ENCODE data around the gene CADM1. TPM values are rescaled to one million over a fixed set of nuclear protein-coding genes. Genes with fewer than 3 reads are reported as not detected.

CADM1 gene
- total and polyA plus RNA-seq, 2 donors = 14.9 to 76.0 TPM

DNA sequence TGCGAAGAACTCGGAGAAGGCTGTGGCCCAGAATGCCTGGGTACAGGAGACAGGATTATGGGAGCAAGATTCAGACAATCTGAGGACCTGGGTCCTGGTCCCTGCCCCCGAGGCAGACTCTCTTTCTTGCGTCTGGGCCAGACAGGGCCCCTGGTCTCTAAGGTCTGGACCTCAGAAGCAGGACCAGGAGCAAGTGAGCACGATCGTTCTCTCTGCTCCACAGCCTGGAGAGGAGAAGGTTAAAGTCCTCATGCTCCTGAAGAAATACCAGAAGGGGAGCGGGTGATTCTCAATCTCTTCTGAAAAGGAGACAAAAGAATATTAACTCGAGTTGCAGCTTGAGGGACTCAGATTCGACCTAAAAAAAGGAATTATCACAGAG, 349.9 kb downstream of the CADM1 start:
- no peak for DNase-seq (ENCODE audit: extremely low spot score)
- H3K4me3 ChIP-seq (ENCODE audit: low read depth, low read length) = no peak overlapping the region
- 85% methylated on average over 9 of the region's 9 CpGs for WGBS
- H3K4me1 ChIP-seq (ENCODE audit: insufficient read depth) = no peaks in the 10 kb centered on the region
- no peaks in the 10 kb centered on the region for H3K36me3 ChIP-seq (ENCODE audit: insufficient read depth)
- H3K27ac ChIP-seq (ENCODE audit: low read depth) = no peak overlapping the region

DNA sequence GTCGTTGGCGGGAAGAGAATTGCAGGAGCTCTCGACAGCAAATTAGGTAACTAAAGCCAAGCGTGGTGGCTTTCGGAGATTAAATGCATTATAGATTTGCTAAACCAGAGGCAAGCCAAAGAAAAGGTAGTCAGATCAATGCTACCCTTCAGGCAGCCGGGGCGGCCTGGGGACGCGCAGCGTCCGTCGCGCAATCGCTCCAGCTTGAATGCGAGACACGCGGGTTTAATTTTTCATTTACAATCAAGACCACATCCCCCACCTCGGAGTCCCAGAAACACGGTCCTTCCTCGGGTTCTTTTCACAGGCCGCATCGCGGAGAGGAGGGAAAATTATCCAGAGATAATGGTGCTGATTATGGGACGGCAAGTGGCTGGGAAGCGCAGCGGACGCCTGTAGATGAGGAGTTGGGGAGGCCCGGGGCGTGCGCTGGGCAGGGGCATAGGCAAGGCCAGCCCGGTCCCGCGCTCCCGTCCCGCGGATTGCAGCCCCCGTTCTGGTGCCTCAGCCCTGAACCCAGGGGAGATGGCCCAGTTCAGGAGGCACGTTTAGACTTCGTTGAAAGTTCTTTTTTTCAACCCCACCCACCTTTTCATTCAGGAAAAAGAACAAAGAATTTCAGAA, 350.4 kb downstream of the CADM1 start:
- 96% methylated on average over 39 of the region's 39 CpGs for WGBS
- no peaks in the 10 kb centered on the region for H3K36me3 ChIP-seq (ENCODE audit: insufficient read depth)
- no peak overlapping the region for H3K4me3 ChIP-seq (ENCODE audit: low read depth, low read length)
- H3K4me1 ChIP-seq (ENCODE audit: insufficient read depth) = no peaks in the 10 kb centered on the region
- no peak for DNase-seq (ENCODE audit: extremely low spot score)
- no peak overlapping the region for H3K27ac ChIP-seq (ENCODE audit: low read depth)

DNA sequence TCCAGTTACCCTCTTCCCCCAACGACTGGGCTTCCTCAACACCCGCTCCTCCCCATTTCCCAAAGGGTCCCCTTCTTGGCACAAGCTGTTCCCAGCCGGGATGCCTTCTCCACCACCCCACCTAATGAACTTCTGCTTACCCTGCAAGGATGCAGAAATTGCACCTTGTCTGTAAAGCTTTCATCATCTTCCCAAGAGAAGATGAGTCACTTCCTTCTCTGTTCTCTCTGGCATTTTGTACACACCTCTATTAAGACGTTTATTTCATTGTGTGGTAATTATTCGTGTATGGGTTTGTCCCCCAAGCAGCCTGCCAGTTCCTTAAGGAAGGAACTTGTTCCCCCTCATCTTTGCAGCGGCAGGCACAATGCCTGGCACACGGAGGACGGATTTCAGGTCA, 351.1 kb downstream of the CADM1 start:
- H3K4me1 ChIP-seq (ENCODE audit: insufficient read depth) = no peaks in the 10 kb centered on the region

DNA sequence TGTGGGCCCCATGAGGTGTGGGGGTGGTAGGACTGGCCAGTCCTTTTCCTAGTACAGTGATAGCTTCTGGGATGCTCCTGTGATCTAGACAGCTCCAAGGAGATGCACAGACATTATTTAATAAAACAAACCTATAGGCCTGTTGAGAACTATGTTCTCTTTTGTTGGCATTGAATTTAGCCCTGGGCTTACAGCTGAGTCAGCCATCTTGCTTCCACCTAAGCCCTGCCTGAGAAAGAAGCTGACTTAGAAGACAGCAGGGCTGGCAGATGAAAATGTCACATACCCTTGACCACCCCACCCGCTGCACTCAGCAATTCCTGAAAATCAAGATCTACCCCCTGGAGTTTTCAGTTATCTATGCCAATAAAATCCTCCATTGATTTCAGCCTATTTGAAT, 353.2 kb downstream of the CADM1 start:
- Histone ChIP-seq H3K36me3 (ENCODE audit: insufficient read depth) (no peaks in the 10 kb centered on the region), H3K4me3 (ENCODE audit: low read depth, low read length) (no peak overlapping the region), H3K4me1 (ENCODE audit: insufficient read depth) (no peaks in the 10 kb centered on the region), H3K27ac (ENCODE audit: low read depth) (no peak overlapping the region)
- DNase-seq (ENCODE audit: extremely low spot score) = no peak
- WGBS = 97% methylated on average over 1 of the region's 1 CpG

More for the DNA sequence above, 351.1 kb downstream of the CADM1 start:
- H3K4me3 ChIP-seq (ENCODE audit: low read depth, low read length) = no peak overlapping the region
- DNase-seq (ENCODE audit: extremely low spot score) = no peak
- WGBS = 84% methylated on average over 8 of the region's 8 CpGs
- no peaks in the 10 kb centered on the region for H3K36me3 ChIP-seq (ENCODE audit: insufficient read depth)
- H3K27ac ChIP-seq (ENCODE audit: low read depth) = no peak overlapping the region

DNA sequence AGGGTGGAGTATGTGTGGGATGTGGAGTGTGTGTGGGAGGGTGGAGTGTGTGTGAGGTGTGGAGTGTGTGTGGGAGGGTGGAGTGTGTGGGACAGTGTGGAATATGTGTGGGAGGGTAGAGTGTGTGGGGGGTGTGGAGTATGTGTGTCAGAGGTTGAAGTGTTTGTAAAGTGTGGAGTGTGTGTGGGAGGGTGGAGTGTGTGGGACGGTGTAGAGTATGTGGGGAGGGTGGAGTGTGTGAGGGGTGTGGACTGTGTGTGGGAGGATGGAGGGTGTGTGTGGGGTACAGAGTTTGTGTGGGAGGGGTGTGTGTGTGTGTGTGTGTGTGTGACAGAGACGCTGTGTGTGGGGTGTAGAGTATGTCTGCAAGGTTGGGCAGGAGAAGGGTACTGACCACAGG, 355.5 kb downstream of the CADM1 start:
- no peaks in the 10 kb centered on the region for H3K4me1 ChIP-seq (ENCODE audit: insufficient read depth)
- no peak overlapping the region for H3K4me3 ChIP-seq (ENCODE audit: low read depth, low read length)
- DNase-seq (ENCODE audit: extremely low spot score) = no peak
- WGBS = 78% methylated on average over 2 of the region's 2 CpGs
- no peaks in the 10 kb centered on the region for H3K36me3 ChIP-seq (ENCODE audit: insufficient read depth)
- H3K27ac ChIP-seq (ENCODE audit: low read depth) = no peak overlapping the region

DNA sequence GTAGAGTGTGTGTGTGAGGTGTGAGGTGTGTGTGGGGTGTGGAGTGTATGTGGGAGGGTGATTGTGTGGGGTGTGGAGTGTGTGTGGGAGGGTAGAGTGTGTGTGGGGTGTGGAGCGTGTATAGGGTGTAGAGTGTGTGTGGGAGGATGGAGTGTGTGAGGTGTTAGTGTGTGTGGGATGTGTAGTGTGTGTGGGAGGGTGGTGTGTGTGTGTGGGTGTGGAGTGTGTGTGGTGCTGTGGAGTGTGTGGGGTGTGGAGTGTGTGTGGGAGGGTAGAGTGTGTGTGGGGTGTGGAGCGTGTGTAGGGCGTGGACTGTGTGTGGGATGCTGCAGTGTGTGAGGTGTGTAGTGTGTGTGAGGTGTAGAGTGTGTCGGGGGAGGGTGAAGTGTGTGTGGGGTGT, 356.1 kb downstream of the CADM1 start:
- Histone ChIP-seq H3K4me1 (ENCODE audit: insufficient read depth) (no peaks in the 10 kb centered on the region), H3K27ac (ENCODE audit: low read depth) (no peak overlapping the region), H3K36me3 (ENCODE audit: insufficient read depth) (no peaks in the 10 kb centered on the region), H3K4me3 (ENCODE audit: low read depth, low read length) (no peak overlapping the region)
- 98% methylated on average over 4 of the region's 4 CpGs for WGBS
- no peak for DNase-seq (ENCODE audit: extremely low spot score)

DNA sequence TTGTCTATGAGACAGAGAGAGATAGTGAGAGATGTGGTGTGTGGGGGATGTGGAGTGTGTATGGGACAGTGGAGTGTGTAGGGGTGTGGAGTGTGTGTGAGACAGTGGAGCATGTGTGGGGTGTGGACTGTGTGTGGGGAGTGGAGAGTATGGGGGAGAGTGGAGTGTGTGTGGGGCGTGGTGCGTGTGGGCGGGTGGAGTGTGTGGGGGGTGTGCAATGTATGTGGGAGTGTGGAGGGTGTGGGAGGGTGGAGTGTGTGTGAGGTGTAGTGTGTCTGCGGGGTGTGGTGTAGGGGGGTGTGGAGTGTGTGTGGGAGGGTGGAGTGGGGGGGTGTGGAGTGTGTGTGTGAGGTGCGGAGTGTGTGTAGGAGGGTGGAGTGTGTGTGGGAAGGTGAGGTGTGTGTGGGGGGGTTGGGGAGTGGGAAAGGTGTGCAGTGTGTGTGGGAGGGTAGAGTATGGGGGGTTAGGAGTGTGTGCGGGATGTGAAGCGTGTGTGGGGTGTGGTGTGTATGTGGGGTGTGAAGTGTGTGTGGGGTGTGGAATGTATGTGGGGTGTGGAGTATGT, 356.9 kb downstream of the CADM1 start:
- WGBS = 95% methylated on average over 7 of the region's 7 CpGs
- no peak for DNase-seq (ENCODE audit: extremely low spot score)
- no peaks in the 10 kb centered on the region for H3K4me1 ChIP-seq (ENCODE audit: insufficient read depth)

DNA sequence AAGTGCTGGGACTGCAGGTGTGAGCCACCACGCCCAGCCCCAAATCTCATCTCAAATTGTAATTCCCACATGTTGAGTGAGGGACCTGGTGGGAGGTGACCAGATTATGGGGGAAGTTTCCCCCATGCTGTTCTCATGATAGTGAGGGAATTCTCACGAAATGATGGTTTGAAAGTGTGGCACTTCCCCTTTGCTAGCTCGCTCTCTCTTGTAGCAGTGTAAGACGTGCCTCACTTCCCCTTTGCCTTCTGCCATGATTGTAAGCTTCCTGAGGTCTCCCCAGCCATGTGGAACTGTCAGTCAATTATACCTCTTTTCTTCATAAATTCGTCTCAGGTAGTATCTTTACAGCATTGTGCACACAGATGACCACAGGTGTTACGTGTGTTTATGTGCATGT, 357.8 kb downstream of the CADM1 start:
- H3K36me3 ChIP-seq (ENCODE audit: insufficient read depth) = no peaks in the 10 kb centered on the region
- no peaks in the 10 kb centered on the region for H3K4me1 ChIP-seq (ENCODE audit: insufficient read depth)
- no peak for DNase-seq (ENCODE audit: extremely low spot score)
- H3K4me3 ChIP-seq (ENCODE audit: low read depth, low read length) = no peak overlapping the region
- H3K27ac ChIP-seq (ENCODE audit: low read depth) = no peak overlapping the region
- WGBS = 87% methylated on average over 6 of the region's 6 CpGs

More for the DNA sequence above, 356.9 kb downstream of the CADM1 start:
- Histone ChIP-seq H3K36me3 (ENCODE audit: insufficient read depth) (no peaks in the 10 kb centered on the region), H3K27ac (ENCODE audit: low read depth) (no peak overlapping the region), H3K4me3 (ENCODE audit: low read depth, low read length) (no peak overlapping the region)

DNA sequence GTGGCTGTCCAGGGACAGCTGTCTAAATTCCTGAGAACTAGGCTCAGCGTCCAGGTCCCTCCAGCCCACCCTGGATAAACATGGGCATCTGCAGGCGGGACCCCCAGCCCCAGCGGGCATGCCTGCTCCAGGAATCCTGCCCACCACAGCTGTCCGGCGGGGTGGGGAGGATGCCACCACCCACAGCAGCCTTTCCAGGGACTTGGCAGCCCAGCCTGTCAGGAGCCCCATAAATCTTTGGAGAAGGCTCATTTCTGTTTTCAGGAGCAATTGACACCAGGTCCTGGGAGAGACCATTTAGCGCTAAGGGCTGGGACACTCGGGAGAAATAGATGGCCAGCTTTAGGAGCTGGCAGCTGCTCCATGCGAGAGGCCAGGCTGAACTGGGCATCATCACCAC, 358.9 kb downstream of the CADM1 start:
- WGBS = 73% methylated on average over 8 of the region's 8 CpGs
- H3K4me1 ChIP-seq (ENCODE audit: insufficient read depth) = no peaks in the 10 kb centered on the region
- DNase-seq (ENCODE audit: extremely low spot score) = no peak

DNA sequence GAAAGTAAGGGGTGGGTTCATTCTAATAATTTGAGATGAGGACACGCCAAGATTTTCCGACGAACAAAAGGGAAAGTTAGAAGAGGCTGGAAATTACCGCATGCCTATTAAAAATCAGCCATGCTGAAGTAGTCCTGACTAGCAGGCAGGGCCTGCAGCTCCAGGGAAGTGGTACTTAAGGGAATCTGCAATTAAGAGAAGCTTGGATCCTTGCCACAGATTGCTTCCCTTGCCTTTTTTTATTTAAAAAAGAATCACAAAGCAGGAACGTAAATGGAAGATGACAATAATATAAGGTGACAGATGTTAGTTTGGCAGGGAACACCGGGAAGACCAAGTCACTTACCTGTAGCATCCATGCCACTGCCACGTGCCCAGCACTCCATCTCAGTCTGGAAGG, 359.3 kb downstream of the CADM1 start:
- Histone ChIP-seq H3K36me3 (ENCODE audit: insufficient read depth) (no peaks in the 10 kb centered on the region), H3K27ac (ENCODE audit: low read depth) (no peak overlapping the region), H3K4me3 (ENCODE audit: low read depth, low read length) (no peak overlapping the region), H3K4me1 (ENCODE audit: insufficient read depth) (no peaks in the 10 kb centered on the region)
- 79% methylated on average over 7 of the region's 7 CpGs for WGBS
- no peak for DNase-seq (ENCODE audit: extremely low spot score)

More for the DNA sequence above, 358.9 kb downstream of the CADM1 start:
- H3K27ac ChIP-seq (ENCODE audit: low read depth) = no peak overlapping the region
- no peak overlapping the region for H3K4me3 ChIP-seq (ENCODE audit: low read depth, low read length)
- H3K36me3 ChIP-seq (ENCODE audit: insufficient read depth) = no peaks in the 10 kb centered on the region

DNA sequence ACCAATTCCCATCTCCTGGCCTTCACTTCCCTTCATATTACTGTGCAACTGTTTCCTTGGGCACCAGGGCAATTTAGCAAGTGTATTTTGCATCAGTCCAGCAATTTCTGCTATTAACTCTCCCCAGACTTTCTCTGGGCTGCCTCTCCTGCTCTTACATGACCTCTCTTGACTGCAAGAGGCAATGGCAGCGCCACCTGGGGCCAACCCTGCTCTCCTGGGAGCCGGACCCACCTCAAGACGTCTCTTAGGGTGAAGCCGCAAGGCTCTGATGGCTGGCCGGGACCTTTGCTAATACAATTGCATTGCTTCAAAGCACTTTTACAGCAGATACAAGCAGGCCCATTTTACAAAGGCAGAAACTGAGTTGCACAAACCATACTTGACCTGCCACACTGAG, 360.2 kb downstream of the CADM1 start:
- DNase-seq (ENCODE audit: extremely low spot score) = no peak
- H3K4me3 ChIP-seq (ENCODE audit: low read depth, low read length) = no peak overlapping the region
- H3K36me3 ChIP-seq (ENCODE audit: insufficient read depth) = no peaks in the 10 kb centered on the region
- no peak overlapping the region for H3K27ac ChIP-seq (ENCODE audit: low read depth)
- H3K4me1 ChIP-seq (ENCODE audit: insufficient read depth) = no peaks in the 10 kb centered on the region
- 87% methylated on average over 5 of the region's 5 CpGs for WGBS

DNA sequence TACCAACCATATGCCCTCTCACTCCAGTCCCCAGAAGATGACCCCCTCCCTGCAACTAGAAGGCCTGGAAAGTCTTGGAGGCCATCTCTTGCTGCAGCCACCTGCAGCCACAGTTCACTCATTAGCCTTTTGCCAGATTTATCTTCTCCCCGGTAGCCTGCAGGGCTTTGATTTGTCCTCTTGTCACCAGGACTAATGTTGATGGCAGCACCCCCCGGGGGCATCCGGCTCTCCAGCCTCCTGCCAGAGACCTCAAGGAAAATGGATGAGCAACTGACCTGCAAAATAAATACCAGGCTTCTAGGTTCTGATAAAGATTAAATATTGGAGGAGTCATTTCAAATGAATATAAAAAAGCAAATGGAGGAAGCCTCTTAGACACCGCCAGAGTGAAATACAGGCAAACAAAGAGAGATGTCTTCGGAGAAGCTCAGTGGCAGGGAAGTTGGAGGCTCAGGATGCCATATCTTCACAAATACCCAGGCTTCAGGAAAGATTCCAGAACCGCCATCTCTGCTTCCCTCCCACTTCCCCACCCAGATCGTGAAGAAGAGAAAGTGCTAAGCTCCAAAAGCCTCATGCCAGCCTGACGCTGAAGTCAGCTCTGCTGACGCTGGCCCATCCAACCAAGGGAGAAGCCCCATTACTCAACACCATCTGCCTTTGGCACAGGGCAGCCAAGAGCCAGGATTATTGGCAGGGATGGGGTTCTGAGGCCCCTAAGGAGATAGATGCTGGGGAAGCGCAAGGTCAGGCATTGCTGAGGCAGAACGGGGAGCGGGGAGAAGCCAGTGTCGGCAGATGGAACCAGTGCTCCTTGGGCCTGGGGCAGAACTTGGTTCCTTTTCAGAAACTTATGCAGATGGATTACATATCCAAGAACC, 362.7 kb downstream of the CADM1 start:
- 85% methylated on average over 13 of the region's 13 CpGs for WGBS
- Histone ChIP-seq H3K27ac (ENCODE audit: low read depth) (no peak overlapping the region), H3K4me3 (ENCODE audit: low read depth, low read length) (no peak overlapping the region), H3K4me1 (ENCODE audit: insufficient read depth) (no peaks in the 10 kb centered on the region), H3K36me3 (ENCODE audit: insufficient read depth) (no peaks in the 10 kb centered on the region)
- DNase-seq (ENCODE audit: extremely low spot score) = no peak

DNA sequence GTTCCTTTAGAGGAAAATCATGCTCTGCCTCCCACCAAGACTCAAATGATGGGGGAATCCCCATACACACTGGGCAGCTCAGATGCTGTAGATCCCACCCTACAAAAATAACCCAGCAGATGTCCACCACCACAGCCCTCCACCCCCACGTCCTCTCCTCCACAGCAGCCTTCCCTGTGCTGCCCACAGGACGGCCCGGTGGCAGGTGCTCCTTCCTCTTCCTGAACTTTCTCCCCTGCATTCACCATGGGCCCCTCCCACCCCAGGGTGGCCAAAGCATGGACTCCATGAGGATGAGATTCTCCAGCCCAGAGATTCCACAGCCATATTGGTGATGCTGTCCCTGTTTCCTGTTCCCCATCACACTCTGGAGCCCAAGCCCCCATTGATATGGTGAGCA, 368.3 kb downstream of the CADM1 start:
- DNase-seq (ENCODE audit: extremely low spot score) = no peak
- WGBS = 88% methylated on average over 3 of the region's 3 CpGs
- no peaks in the 10 kb centered on the region for H3K4me1 ChIP-seq (ENCODE audit: insufficient read depth)

DNA sequence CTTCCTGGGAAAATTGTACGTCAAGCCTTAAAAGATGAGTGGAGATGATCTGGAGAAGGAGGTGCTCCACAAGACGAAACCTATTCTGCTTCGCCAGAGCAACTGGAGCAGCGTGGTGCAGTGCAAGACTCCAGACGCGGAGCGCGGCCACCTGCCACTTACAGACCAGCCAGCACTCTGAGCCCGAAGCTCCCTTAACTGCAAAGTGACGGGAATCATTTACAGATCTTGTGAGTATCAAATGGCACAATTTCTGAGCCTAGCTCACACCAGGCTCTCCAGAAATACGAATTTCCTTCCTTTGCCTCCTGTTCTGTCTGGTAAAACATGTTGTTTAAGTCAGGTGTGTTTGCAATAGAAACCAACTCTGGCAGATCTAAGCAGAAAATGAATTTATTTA, 369.3 kb downstream of the CADM1 start:
- DNase-seq (ENCODE audit: extremely low spot score) = no peak
- Histone ChIP-seq H3K4me1 (ENCODE audit: insufficient read depth) (no peaks in the 10 kb centered on the region), H3K4me3 (ENCODE audit: low read depth, low read length) (no peak overlapping the region), H3K36me3 (ENCODE audit: insufficient read depth) (no peaks in the 10 kb centered on the region), H3K27ac (ENCODE audit: low read depth) (no peak overlapping the region)
- 87% methylated on average over 11 of the region's 11 CpGs for WGBS

More for the DNA sequence above, 368.3 kb downstream of the CADM1 start:
- no peaks in the 10 kb centered on the region for H3K36me3 ChIP-seq (ENCODE audit: insufficient read depth)
- H3K27ac ChIP-seq (ENCODE audit: low read depth) = no peak overlapping the region
- no peak overlapping the region for H3K4me3 ChIP-seq (ENCODE audit: low read depth, low read length)
